Measurements from ENCODE around the gene NRL.
A peak's percentile ranks its signal among the peaks of the same experiment; 100 is the strongest.
"Not testable (repeated sequence)": the region's sequence is repeated elsewhere in the genome, so short reads cannot be mapped to it uniquely, and the experiment has no call there.

Gene NRL

DNA sequence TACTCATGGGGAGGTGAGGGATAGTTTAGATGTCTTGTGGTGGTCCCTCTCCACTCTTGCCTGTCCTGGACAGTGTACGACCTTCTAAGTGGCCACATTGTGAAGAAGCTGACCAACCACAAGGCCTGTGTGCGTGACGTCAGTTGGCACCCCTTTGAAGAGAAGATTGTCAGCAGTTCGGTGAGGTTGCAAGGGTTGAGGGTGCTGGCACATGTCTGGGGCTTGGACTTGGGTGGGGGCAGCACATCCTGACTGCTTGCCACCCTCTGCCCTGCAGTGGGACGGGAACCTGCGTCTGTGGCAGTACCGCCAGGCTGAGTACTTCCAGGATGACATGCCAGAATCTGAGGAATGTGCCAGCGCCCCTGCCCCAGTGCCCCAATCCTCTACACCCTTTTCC, 8.1 kb upstream of the NRL start:
- no peak for DNase-seq

DNA sequence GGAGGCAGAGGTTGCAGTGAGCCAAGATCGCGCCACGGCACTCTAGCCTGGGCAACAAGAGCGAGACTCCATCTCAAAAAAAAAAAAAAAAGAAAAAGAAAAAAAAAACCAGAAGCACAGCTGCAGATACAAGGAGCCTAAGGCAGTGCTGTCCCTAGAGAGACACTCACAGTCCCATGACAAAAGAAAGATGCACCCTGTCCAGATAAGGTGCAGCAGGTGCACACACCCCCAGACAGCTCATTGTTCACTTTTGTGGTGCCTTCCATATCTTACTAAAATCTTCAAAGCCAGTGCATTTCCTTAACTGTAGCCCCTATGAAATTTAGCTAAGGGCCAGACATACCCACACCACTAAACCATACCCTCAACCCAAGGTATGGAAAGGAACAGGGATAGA, 7.7 kb upstream of the NRL start:
- no peak for DNase-seq

DNA sequence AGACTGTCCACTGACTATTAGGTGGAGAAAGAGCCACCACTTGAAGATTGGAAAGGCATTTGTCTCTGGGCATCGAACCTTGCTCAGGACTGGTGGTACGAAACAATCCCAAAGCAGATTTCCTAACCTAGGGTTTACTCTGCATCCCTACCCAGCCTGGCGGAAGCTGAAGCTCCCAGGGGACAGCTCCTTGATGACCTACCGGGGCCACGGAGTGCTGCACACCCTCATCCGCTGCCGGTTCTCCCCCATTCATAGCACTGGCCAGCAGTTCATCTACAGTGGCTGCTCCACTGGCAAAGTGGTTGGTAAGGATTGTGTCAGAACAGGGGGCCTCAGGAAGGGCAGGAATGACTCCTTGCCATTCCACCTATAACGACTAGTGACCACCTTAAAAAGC, 6.5 kb upstream of the NRL start:
- no peak for DNase-seq

GRCh38 chr14:24119691-24120090, 4.9 kb upstream of the NRL start:
- no peak for DNase-seq

DNA sequence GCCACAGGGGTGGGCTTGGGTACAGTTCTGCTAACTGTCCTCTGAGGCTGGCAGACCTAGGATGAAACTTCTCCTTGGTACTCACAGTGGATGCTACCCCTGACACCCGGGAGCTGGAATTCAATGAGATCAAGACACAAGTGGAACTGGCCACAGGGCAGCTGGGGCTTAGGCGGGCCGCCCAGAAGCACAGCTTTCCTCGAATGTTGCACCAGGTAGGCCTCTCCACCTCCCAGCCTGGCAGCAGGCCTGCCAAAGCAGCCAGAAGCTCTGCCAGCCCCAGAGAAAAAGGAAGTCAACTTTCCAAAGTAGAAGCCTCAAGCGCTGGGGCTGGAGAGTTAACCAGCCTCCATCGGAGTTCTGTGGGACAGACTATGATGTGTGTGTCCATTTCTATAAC, 2.4 kb upstream of the NRL start:
- no peak for DNase-seq

GRCh38 chr14:24116128-24116814, 1.5 kb upstream of the NRL start:
- DNase-seq, result no peak

- no peak for DNase-seq
These were observed 826 bp upstream of the NRL start for GRCh38 chr14:24115422-24116127.

- DNase-seq, result peak; percentile 93
These were observed 783 bp downstream of the NRL start for GRCh38 chr14:24113801-24114531.

GRCh38 chr14:24113379-24113800, 1.4 kb downstream of the NRL start:
- DNase-seq, result no peak

GRCh38 chr14:24110523-24110922, 4.2 kb downstream of the NRL start:
- no peak for DNase-seq

DNA sequence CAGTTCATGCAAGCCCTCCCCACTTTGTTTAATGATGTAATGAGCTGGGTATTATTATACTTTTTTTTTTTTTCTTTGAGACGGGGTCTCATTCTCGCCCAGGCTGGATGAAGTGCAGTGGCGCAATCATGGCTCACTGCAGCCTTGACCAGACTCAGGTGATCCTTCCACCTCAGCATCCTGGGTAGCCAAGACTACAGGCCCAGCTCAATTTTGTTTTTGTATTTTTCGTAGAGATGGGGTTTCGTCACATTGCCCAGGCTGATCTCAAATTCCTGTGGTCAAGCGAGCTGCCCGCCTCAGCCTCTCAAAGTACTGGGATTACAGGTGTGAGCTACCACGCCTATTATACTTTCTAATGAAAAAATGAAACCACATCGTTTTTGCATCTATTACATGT, 4.7 kb downstream of the NRL start:
- no peak for DNase-seq

GRCh38 chr14:24108336-24108874, 6.3 kb downstream of the NRL start:
- no peak for DNase-seq

GRCh38 chr14:24106672-24107271, 8.0 kb downstream of the NRL start:
- no peak for DNase-seq

DNA sequence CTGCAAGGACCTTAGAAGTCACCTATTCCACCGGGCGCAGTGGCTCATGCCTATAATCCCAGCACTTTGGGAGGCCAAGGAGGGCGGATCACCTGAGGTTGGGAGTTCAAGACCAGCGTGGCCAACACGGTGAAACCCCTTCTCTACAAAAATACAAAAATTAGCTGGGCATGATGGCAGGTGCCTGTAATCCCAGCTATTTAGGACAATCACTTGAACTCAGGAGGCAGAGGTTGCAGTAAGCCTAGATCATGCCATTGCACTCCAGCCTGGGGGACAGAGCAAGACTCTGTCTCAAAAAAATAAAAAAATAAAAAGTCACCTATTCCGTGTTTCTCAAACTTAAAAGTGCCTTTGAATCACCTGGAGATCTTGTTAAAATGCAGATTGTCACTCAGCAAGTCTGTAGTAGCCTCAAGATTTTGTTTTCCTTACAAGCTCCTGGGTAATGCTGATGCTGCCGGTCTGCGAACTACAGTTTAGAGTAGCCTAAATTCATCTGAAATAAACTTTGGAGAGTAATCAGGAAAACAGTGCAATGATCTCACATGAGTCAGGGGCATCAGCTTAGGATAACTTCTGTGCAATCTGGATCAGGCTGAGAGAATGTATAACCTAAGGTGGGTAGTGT, 9.0 kb downstream of the NRL start:
- DNase-seq, result not testable (repeated sequence)

DNA sequence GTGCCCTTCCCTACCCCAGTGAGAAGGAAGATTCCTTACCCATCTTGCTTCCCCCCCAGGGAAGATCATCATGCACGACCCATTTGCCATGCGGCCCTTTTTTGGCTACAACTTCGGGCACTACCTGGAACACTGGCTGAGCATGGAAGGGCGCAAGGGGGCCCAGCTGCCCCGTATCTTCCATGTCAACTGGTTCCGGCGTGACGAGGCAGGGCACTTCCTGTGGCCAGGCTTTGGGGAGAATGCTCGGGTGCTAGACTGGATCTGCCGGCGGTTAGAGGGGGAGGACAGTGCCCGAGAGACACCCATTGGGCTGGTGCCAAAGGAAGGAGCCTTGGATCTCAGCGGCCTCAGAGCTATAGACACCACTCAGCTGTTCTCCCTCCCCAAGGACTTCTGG, 11.3 kb downstream of the NRL start:
- no peak for DNase-seq

GRCh38 chr14:24102357-24103048, 12.2 kb downstream of the NRL start:
- DNase-seq, result no peak

DNA sequence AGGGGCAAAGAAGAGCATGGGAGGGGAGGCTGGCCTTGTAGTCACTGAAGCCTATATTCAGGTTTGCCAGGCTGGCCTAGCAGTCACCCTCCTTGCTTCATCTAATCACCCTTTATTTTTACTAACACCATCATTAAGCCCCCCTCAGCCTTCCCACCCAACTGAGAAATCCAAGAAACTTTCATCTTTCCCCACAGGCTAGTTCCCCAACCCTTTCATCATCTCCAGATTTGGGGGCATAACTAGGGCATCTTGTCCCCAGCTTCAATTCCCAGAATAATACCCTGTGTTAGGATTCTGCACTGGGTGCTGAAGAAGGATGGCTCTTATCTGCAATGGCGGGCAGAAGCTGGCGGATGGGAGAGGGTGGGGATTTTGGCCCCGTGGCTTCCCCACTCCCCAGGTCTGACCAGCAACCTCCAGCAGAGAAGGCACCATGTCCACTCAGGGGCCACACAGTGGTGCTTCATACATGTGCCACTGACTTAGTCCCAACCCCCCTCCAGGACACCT, 13.7 kb downstream of the NRL start:
- no peak for DNase-seq

DNA sequence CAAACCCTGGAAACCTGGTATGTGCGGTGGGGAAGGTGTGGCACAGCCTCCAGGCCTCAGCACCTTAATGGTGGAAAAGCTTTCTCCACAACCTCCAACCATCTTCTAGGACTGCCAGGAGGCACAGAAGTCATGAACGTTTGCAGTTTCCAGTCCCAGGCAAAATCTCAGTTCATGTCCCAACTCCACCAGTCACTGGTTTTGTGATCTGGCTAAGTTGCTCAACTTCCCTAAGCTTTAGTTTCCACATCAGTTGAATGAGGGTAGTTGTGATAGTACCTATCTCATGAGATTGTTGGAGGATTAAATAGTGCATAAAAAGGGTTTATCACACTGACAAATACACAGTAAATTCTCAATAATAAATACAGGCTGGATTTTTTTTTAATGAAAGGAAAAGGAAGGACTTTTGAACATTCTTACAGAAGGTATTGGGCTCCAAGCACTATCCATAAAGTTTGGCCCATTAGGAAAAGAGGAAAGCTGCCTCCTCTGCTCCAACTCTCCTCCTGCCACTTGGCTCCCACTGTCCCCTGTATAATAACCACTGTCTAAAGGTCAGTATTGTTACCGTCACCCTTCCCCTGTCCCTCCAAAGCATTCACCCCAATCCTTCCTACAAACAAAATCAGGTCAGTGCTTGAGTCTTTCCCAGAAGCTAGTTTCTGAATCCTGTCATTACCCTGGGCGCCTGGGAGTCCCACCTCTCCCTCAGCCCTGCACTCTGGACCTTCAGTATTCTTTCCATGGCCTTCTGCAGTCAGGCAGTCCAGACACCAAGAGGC, 14.4 kb downstream of the NRL start:
- no peak for DNase-seq

GRCh38 chr14:24098927-24099813, 15.6 kb downstream of the NRL start:
- no peak for DNase-seq

Measured in NCI-H2171 treated with DMSO at 0.1 percent for 48 hours (cell line).